Measurements from ENCODE around the gene STK32B. TPM values are rescaled to one million over a fixed set of nuclear protein-coding genes. Genes with fewer than 3 reads are reported as not detected.

The STK32B gene
- total and polyA plus RNA-seq, 4 donors, result 0.02 to 0.28 (median 0.08) TPM; not detected in 1

GRCh38 chr4:5078009-5078408 is 26.7 kb downstream of the STK32B start:
- Histone ChIP-seq H3K36me3 (ENCODE audit: control insufficient read depth in 4 of 4, insufficient read depth in 3 of 4, low read depth in 1 of 4, low read length in 3 of 4) (no peaks in the 10 kb centered on the region), H3K27me3 (ENCODE audit: control insufficient read depth in 4 of 4, insufficient read depth in 4 of 4, low read length in 3 of 4) (no peaks in the 10 kb centered on the region), H3K27ac (ENCODE audit: low read depth in 1 of 2, low read length in 2 of 2) (no peak overlapping the region), H3K9me3 (ENCODE audit: control insufficient read depth in 4 of 4, low read length in 3 of 4) (peaks cover 0 to 12% (median 8%) of the 10 kb centered on the region in 4 donors), H3K9ac (ENCODE audit: low read depth in 1 of 2, low read length in 2 of 2) (no peak overlapping the region), H3K4me1 (ENCODE audit: control insufficient read depth in 4 of 4, insufficient read depth in 4 of 4, low read length in 3 of 4) (no peaks in the 10 kb centered on the region), H3K4me3 (ENCODE audit: low read depth in 1 of 3, low read length in 3 of 3) (no peak overlapping the region)
- 67% methylated on average over 3 of the region's 3 CpGs for WGBS
- TF ChIP-seq, protein P1, sequence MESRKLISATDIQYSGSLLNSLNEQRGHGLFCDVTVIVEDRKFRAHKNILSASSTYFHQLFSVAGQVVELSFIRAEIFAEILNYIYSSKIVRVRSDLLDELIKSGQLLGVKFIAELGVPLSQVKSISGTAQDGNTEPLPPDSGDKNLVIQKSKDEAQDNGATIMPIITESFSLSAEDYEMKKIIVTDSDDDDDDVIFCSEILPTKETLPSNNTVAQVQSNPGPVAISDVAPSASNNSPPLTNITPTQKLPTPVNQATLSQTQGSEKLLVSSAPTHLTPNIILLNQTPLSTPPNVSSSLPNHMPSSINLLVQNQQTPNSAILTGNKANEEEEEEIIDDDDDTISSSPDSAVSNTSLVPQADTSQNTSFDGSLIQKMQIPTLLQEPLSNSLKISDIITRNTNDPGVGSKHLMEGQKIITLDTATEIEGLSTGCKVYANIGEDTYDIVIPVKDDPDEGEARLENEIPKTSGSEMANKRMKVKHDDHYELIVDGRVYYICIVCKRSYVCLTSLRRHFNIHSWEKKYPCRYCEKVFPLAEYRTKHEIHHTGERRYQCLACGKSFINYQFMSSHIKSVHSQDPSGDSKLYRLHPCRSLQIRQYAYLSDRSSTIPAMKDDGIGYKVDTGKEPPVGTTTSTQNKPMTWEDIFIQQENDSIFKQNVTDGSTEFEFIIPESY (IDR thresholded peaks at IDR 0.05), result no peak
- TF ChIP-seq TAF1 (conservative IDR thresholded peaks at IDR 0.05) (no peak), RXRA (IDR thresholded peaks at IDR 0.05) (no peak), JUND (IDR thresholded peaks at IDR 0.05) (no peak), HNF4A (conservative IDR thresholded peaks at IDR 0.05) (no peak), RAD21 (IDR thresholded peaks at IDR 0.05) (no peak), NR2F2 (IDR thresholded peaks at IDR 0.05) (no peak), CTCF (IDR thresholded peaks at IDR 0.05; ENCODE audit: low read depth, low read length, missing input control) (no peak), FOXA1 (IDR thresholded peaks at IDR 0.05) (no peak), SP1 (IDR thresholded peaks at IDR 0.05) (no peak), FOXA2 (IDR thresholded peaks at IDR 0.05) (no peak), REST (IDR thresholded peaks at IDR 0.05) (no peak), EGR1 (IDR thresholded peaks at IDR 0.05; ENCODE audit: low read depth in 2 of 2) (no peak), YY1 (IDR thresholded peaks at IDR 0.05) (no peak), GABPA (IDR thresholded peaks at IDR 0.05 in 1 of 2, conservative IDR thresholded peaks at IDR 0.05 in 1 of 2) (no peak), HNF4G (IDR thresholded peaks at IDR 0.05) (no peak)
- TF ChIP-seq, protein P2, sequence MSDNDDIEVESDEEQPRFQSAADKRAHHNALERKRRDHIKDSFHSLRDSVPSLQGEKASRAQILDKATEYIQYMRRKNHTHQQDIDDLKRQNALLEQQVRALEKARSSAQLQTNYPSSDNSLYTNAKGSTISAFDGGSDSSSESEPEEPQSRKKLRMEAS (IDR thresholded peaks at IDR 0.05), result no peak
- TF ChIP-seq, protein P3, sequence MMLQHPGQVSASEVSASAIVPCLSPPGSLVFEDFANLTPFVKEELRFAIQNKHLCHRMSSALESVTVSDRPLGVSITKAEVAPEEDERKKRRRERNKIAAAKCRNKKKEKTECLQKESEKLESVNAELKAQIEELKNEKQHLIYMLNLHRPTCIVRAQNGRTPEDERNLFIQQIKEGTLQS (IDR thresholded peaks at IDR 0.05), result no peak
- DNase-seq (ENCODE audit: low spot score), result no peak

Data from liver (tissue), 9 donors.